HG02588 (cell line): Measurements from ENCODE around the gene KCNAB1.

Experiments
- ATAC-seq: cut with Tn5 transposase; IDR thresholded peaks from one replicate; pipeline ENCODE4 v1.9.1; 2021; ENCODE audit warnings: mild to moderate bottlenecking, moderate library complexity; ENCODE audit not compliant: unreplicated experiment

Gene KCNAB1

GRCh38 chr3:156396851-156397250, 276.5 kb downstream of the KCNAB1 start:
- no peak for ATAC-seq

- ATAC-seq, result no peak
Measured at GRCh38 chr3:156397534-156397933, 277.2 kb downstream of the KCNAB1 start.

GRCh38 chr3:156400062-156400461, 279.7 kb downstream of the KCNAB1 start:
- ATAC-seq, result no peak

- no peak for ATAC-seq
Measured at GRCh38 chr3:156400735-156401134, 280.4 kb downstream of the KCNAB1 start.

- ATAC-seq, result no peak
Measured at GRCh38 chr3:156404217-156404616, 283.8 kb downstream of the KCNAB1 start.

GRCh38 chr3:156406393-156406792, 286.0 kb downstream of the KCNAB1 start:
- ATAC-seq, result no peak

GRCh38 chr3:156407617-156408225, 287.3 kb downstream of the KCNAB1 start:
- ATAC-seq, result no peak

- ATAC-seq, result no peak
Measured at GRCh38 chr3:156409694-156410093, 289.3 kb downstream of the KCNAB1 start.

- no peak for ATAC-seq
Measured at GRCh38 chr3:156412600-156412999, 292.2 kb downstream of the KCNAB1 start.

GRCh38 chr3:156413293-156413892, 293.0 kb downstream of the KCNAB1 start:
- no peak for ATAC-seq

- no peak for ATAC-seq
Measured at GRCh38 chr3:156416846-156417558, 296.6 kb downstream of the KCNAB1 start.

- ATAC-seq, result no peak
Measured at GRCh38 chr3:156417559-156418132, 297.3 kb downstream of the KCNAB1 start.

GRCh38 chr3:156418428-156418827, 298.1 kb downstream of the KCNAB1 start:
- no peak for ATAC-seq

- no peak for ATAC-seq
Measured at GRCh38 chr3:156421534-156421933, 301.2 kb downstream of the KCNAB1 start.

- ATAC-seq, result no peak
Measured at GRCh38 chr3:156424758-156425157, 304.4 kb downstream of the KCNAB1 start.

GRCh38 chr3:156425651-156426050, 305.3 kb downstream of the KCNAB1 start:
- ATAC-seq, result no peak

GRCh38 chr3:156429125-156429524, 308.7 kb downstream of the KCNAB1 start:
- no peak for ATAC-seq

- ATAC-seq, result no peak
Measured at GRCh38 chr3:156431334-156432124, 311.2 kb downstream of the KCNAB1 start.

GRCh38 chr3:156432563-156432962, 312.2 kb downstream of the KCNAB1 start:
- no peak for ATAC-seq

- no peak for ATAC-seq
Measured at GRCh38 chr3:156433138-156433537, 312.8 kb downstream of the KCNAB1 start.

GRCh38 chr3:156433910-156434309, 313.5 kb downstream of the KCNAB1 start:
- no peak for ATAC-seq
